OCI-LY7 (cell line): ENCODE measurements around the gene ADPRM.

Experiments
- EZH2phosphoT487 ChIP-seq: fragments of 200-600 bp; sonication (generic); IDR thresholded peaks from 2 replicates; pipeline ENCODE4 v1.6.1; 2018; ENCODE audit warnings: low read depth, borderline replicate concordance, mild to moderate bottlenecking, mixed run types, antibody characterized with exemption, low read length, moderate library complexity, mixed read lengths
- TF ChIP-seq, protein P1 (sequence below): fragments of 200-600 bp; sonication (generic); conservative IDR thresholded peaks from 2 replicates; pipeline ENCODE4 v1.5.1; 2014; ENCODE audit warnings: mild to moderate bottlenecking, antibody characterized with exemption, low read length, moderate library complexity, mixed read lengths

DNA sequence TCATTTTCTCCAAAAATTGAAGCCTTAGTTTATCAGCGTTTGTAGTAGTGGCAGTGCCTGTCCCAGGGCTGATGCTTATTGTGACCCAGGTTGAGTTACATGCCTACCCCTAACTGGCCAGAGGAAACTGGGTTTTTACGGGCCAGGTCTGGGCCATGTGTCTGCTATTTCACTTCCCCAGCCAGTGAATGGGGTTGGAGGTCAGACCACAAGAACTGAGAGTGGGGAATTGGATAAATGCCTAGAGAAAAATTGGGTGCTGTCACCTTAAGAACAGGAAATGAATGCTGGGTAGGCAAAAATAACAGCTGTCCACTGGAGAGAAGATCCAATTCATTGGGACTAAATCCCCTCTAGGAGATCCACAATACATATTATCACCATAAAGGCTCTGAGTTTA lies 5.2 kb downstream of the ADPRM start:
- TF ChIP-seq, protein P1, sequence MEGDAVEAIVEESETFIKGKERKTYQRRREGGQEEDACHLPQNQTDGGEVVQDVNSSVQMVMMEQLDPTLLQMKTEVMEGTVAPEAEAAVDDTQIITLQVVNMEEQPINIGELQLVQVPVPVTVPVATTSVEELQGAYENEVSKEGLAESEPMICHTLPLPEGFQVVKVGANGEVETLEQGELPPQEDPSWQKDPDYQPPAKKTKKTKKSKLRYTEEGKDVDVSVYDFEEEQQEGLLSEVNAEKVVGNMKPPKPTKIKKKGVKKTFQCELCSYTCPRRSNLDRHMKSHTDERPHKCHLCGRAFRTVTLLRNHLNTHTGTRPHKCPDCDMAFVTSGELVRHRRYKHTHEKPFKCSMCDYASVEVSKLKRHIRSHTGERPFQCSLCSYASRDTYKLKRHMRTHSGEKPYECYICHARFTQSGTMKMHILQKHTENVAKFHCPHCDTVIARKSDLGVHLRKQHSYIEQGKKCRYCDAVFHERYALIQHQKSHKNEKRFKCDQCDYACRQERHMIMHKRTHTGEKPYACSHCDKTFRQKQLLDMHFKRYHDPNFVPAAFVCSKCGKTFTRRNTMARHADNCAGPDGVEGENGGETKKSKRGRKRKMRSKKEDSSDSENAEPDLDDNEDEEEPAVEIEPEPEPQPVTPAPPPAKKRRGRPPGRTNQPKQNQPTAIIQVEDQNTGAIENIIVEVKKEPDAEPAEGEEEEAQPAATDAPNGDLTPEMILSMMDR = no peak
- no peak for TF ChIP-seq EZH2phosphoT487
